Pancreas (tissue), 10 donors: Measurements from ENCODE around the gene LNX2. TPM values are rescaled to one million over a fixed set of nuclear protein-coding genes. Genes with fewer than 3 reads are reported as not detected.
A peak's percentile ranks its signal among the peaks of the same experiment; 100 is the strongest.

Experiments
- ATAC-seq, 4 donors: fragments of 200-7000 bp; cut with Tn5 transposase; one replicate each; pipeline versions ENCODE4 v1.8.0 to v1.9.1; 2020; ENCODE audit warnings: mild to moderate bottlenecking in 4 of 4, moderate library complexity in 4 of 4
- DNase-seq, 6 donors: peaks; one replicate each; pipeline ENCODE4 v3.0.0-alpha.2; 2020
- FAIRE-seq: peaks from 2 replicates; lab custom pipeline; 2012; peaks lifted over from hg19 to GRCh38; lab: Jason Lieb, UNC
- H3K27ac ChIP-seq, 4 donors: fragments of 200-600 bp; sonication (generic); 1 replicate in 3 of 4; 2 replicates in 1 of 4; pipeline versions ENCODE4 v1.5.0 to v1.8.0; 2020
- H3K27me3 ChIP-seq, 4 donors: fragments of 200-600 bp; one replicate each; pipeline ENCODE4 v1.8.0; 2021
- H3K36me3 ChIP-seq, 3 donors: fragments of 200-600 bp; sonication (generic) in 1 of 3; one replicate each; pipeline versions ENCODE4 v1.5.0 to v1.8.0; 2020 to 2021
- H3K4me1 ChIP-seq, 3 donors: fragments of 200-600 bp; one replicate each; pipeline ENCODE4 v1.8.0; 2021
- H3K4me3 ChIP-seq, 4 donors: fragments of 200-600 bp; sonication (generic) in 2 of 4; one replicate each; pipeline versions ENCODE4 v1.5.0 to v1.8.0; 2020 to 2021
- H3K9me3 ChIP-seq, 4 donors: fragments of 200-600 bp; one replicate each; pipeline ENCODE4 v1.8.0; 2021
- WGBS, 2 donors: extraction: QIAGEN DNeasy Blood & Tissue Kit; methylation state at CpG; one replicate each; pipeline ENCODE4 v1.1.7; 2013; 5-methylcytosine and 5-hydroxymethylcytosine counted together
- intact Hi-C, 3 donors: fragments of 100-400 bp; cut with DNase I; formaldehyde crosslinking; loops; one replicate each; pipeline versions ENCODE4 v1.11.1 to v1.14.2; 2022
- polyA plus RNA-seq, 2 donors: library from polyadenylated mRNA; stranded (reverse); fragments of 200-250 nt; gene quantifications; one replicate each; pipeline ENCODE4 v1.2.3, GENCODE V29; 2013
- total RNA-seq, 6 donors: library from RNA; stranded (reverse); fragmentation: NEBNext Ultra II Directional in 4 of 6; extraction: Animal tissue kit (Norgen Biotek cat#: 25700) in 4 of 6; gene quantifications; one replicate each; pipeline versions ENCODE4 v1.2.1 to v1.2.4, GENCODE V29; 2021 to 2023
- TF ChIP-seq, protein P1 (sequence below), 4 donors: fragments of 200-600 bp; sonication (generic) in 3 of 4; IDR thresholded peaks; one replicate each; pipeline versions ENCODE4 v1.5.0 to v1.8.0; 2021; ENCODE audit warnings: antibody characterized with exemption in 4 of 4
- donor health status: healthy with polysubstance abuse.
- donor health status: DM: no; HTN: no; CAD: no; lungs with moderate emphysema.
- donor health status: DM: no; HTN: no; CAD: no.
- donor health status: control.
- donor health status: control.
- donor health status: Bipolar disorder and iron deficiency.
- donor health status: DM: yes; HTN: yes; CAD: no.
- donor health status: DM: no; HTN: no; CAD: no.
- donor health status: DM: no; HTN: no; CAD: no.
- donor health status: DM: yes; HTN: yes; CAD: no.

Gene LNX2
- total and polyA plus RNA-seq, 8 donors: 4.9 to 18.9 (median 14.1) TPM

GRCh38 chr13:27559719-27560118 is 60.6 kb downstream of the LNX2 start:
- H3K27ac ChIP-seq: no peak overlapping the region
- H3K36me3 ChIP-seq: peaks cover 3 to 64% (median 7%) of the 10 kb centered on the region in 3 donors
- TF ChIP-seq, protein P1, sequence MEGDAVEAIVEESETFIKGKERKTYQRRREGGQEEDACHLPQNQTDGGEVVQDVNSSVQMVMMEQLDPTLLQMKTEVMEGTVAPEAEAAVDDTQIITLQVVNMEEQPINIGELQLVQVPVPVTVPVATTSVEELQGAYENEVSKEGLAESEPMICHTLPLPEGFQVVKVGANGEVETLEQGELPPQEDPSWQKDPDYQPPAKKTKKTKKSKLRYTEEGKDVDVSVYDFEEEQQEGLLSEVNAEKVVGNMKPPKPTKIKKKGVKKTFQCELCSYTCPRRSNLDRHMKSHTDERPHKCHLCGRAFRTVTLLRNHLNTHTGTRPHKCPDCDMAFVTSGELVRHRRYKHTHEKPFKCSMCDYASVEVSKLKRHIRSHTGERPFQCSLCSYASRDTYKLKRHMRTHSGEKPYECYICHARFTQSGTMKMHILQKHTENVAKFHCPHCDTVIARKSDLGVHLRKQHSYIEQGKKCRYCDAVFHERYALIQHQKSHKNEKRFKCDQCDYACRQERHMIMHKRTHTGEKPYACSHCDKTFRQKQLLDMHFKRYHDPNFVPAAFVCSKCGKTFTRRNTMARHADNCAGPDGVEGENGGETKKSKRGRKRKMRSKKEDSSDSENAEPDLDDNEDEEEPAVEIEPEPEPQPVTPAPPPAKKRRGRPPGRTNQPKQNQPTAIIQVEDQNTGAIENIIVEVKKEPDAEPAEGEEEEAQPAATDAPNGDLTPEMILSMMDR (IDR thresholded peaks at IDR 0.05): no peak
- WGBS, 2 donors: 54 to 63% methylated on average over 2 of the region's 2 CpGs
- DNase-seq (no peak), FAIRE-seq (no peak), ATAC-seq (no peak)
- intact Hi-C loops: loop anchor here in 1 of 3 donors (10.0 kb wide), 1 partner anchor 65 kb away; the partner anchor contains the start of genes LNX2 and POLR1D
- no peaks in the 10 kb centered on the region for H3K27me3 ChIP-seq
- H3K4me1 ChIP-seq: peaks cover 0 to 4% (median 3%) of the 10 kb centered on the region in 3 donors
- H3K9me3 ChIP-seq: no peaks in the 10 kb centered on the region
- no peak overlapping the region for H3K4me3 ChIP-seq

- Histone ChIP-seq H3K4me1 (peaks cover 10 to 11% (median 10%) of the 10 kb centered on the region in 3 donors), H3K27ac (no peak overlapping the region), H3K36me3 (peaks cover 0 to 69% (median 14%) of the 10 kb centered on the region in 3 donors), H3K4me3 (no peak overlapping the region), H3K27me3 (no peaks in the 10 kb centered on the region), H3K9me3 (no peaks in the 10 kb centered on the region)
- 50 to 59% methylated on average over 2 of the region's 2 CpGs for WGBS, 2 donors
- FAIRE-seq (no peak), ATAC-seq (peak in 3 of 4 donors; percentile 35 to 51 (median 47)), DNase-seq (no peak)
- intact Hi-C loops: loop anchor here in 1 of 3 donors (10.0 kb wide), 1 partner anchor 69 kb away; the partner anchor contains the start of genes LNX2 and POLR1D
- TF ChIP-seq, protein P1 (IDR thresholded peaks at IDR 0.05): no peak
These were observed 64.2 kb downstream of the LNX2 start for GRCh38 chr13:27556109-27556508.

DNA sequence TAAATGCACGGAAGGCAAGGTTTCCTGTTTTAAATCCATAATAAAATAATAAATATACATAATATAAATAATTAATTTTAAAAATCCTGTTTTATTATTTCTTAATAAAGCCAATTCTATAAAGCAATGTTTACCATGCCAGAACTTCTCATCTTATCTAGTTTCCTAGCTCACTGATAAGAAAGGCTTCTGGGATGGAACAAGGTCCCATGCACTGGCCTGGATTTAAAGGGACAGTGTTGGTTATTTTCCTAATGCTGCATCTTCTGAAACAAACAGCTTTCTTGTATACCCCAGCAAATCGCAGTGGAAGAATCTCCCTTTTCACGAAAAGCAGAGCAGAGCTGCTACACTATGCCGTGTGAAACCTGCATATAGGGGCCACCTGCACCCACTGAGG is 68.8 kb downstream of the LNX2 start:
- H3K36me3 ChIP-seq: peaks cover 0 to 52% (median 12%) of the 10 kb centered on the region in 3 donors
- ATAC-seq: peak; percentile 38 to 69 (median 51)
- peak overlapping the region in 1 of 4 donors; percentile 20 for H3K27ac ChIP-seq
- DNase-seq: no peak
- TF ChIP-seq, protein P1 (IDR thresholded peaks at IDR 0.05): no peak
- WGBS, 2 donors: 28 to 32% methylated on average over 4 of the region's 4 CpGs
- no peak for FAIRE-seq
- H3K27me3 ChIP-seq: no peaks in the 10 kb centered on the region
- intact Hi-C loops: loop anchor here in 1 of 3 donors (10.0 kb wide), 1 partner anchor 73 kb away; the partner anchor contains the start of genes LNX2 and POLR1D
- H3K4me3 ChIP-seq: no peak overlapping the region
- H3K4me1 ChIP-seq: peaks cover 24 to 36% (median 25%) of the 10 kb centered on the region in 3 donors
- H3K9me3 ChIP-seq: no peaks in the 10 kb centered on the region

DNA sequence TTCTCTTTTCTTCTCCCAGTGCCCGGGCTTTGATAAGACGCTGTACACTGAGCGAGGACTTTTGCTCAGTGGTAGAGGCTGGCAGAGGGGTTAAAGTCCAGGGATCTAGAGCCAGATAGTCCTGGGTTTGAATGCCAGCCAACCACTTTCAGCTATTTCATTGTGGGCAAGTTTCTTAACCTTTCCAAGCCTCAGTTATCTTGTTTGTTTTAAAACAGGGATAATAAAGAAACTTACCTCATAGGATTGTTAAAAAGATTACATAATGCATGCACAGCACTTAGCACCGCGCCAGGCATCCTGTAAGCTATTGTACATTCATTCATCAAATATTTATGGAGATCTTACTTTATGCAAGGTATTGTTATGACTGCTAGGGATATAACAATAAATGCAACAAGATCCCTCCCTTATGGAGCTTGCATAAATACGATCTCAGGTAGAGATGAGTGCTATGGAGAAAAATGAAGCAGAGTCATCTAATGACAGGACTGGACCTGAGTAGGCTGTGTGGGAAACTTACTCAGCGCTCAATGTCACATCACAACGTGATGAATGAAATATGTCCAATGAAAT is 70.8 kb downstream of the LNX2 start:
- WGBS, 2 donors: 25 to 31% methylated on average over 8 of the region's 8 CpGs
- peaks cover 0 to 45% (median 6%) of the 10 kb centered on the region in 3 donors for H3K36me3 ChIP-seq
- DNase-seq: peak in 4 of 6 donors; percentile 44 to 77 (median 64)
- intact Hi-C loops: no loop called here
- FAIRE-seq: peak; percentile 84
- H3K27me3 ChIP-seq: no peaks in the 10 kb centered on the region
- peak overlapping the region in 1 of 4 donors; percentile 37 for H3K27ac ChIP-seq
- peak; percentile 81 to 94 (median 90) for ATAC-seq
- TF ChIP-seq, protein P1 (IDR thresholded peaks at IDR 0.05): no peak
- H3K9me3 ChIP-seq: no peaks in the 10 kb centered on the region
- H3K4me3 ChIP-seq: no peak overlapping the region
- peaks cover 24 to 36% (median 25%) of the 10 kb centered on the region in 3 donors for H3K4me1 ChIP-seq

- Histone ChIP-seq H3K4me3 (no peak overlapping the region), H3K27me3 (no peaks in the 10 kb centered on the region), H3K4me1 (no peaks in the 10 kb centered on the region), H3K36me3 (peaks cover 0 to 11% (median 0%) of the 10 kb centered on the region in 3 donors), H3K27ac (no peak overlapping the region), H3K9me3 (no peaks in the 10 kb centered on the region)
- TF ChIP-seq, protein P1 (IDR thresholded peaks at IDR 0.05): no peak
- no peak for ATAC-seq
- no peak for DNase-seq
- FAIRE-seq: no peak
- WGBS, 2 donors: 79 to 82% methylated on average over 3 of the region's 3 CpGs
- intact Hi-C loops: no loop called here
These were observed 78.1 kb downstream of the LNX2 start for GRCh38 chr13:27542220-27542619.
